NCI-H146 (cell line): ENCODE measurements around the gene SIX5.
"Not testable (repeated sequence)": the region's sequence is repeated elsewhere in the genome, so short reads cannot be mapped to it uniquely, and the experiment has no call there.

ENCODE experiments used
- DNase-seq: peaks from one replicate; lab custom pipeline; 2025; lab: John Stamatoyannopoulos, UW

Gene SIX5

DNA sequence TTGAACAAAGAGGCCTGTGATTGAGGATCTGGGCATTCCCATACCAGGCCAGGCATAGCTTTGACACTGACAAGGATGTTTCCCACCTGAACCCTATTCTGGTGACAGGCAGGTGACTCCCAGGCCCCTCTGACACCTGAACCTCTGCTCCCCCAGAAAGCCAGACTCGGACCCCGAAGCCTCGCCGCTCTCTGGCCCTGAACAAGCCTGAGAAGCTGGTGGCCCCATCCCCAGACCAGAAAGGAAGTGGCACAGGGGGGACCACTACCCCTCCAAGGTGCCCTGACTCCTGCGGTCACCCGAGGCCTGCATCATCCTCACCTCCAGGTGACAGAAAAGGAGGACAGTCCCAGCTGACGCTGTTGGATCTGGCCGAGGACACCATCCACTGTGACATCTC, 14.7 kb downstream of the SIX5 start:
- no peak for DNase-seq

DNA sequence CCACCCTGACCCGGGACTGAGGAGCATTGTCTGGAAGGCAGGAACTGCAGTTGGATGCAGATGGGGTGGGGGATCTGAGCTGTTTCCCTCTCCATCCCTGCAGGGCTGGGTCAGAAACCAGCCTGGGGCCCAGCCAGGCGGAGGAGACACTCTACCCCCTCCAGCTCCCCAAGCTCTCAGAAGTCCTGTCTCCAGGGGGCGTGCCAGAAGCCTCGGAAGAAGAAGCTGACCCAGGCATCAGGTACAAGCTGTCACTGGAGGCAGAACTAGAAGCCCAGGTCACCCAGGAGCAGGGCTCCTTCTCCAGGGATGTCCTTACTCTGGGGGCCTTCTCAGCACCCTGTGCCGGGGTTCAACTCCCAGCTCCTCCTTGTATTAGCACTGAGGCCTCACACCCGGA, 15.5 kb downstream of the SIX5 start:
- DNase-seq, result no peak

DNA sequence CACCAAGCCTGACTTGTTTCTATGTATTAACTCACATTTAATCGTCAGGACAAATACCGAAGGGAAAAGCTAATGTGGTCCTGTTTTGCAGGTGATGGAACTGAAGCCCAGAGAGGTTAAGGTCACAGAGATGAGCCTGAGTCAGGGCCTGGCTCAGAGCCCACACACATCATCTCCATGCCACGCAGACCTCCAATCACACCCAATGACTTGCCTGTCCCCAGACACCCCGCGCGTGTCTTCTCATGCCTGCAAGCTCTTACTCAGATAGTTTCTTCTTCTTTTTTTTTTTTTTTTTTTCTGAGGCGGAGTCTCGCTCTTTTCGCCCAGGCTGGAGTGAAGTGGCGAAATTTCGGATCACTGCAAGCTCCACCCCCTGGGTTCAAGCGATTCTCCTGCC, 16.4 kb downstream of the SIX5 start:
- no peak for DNase-seq

DNA sequence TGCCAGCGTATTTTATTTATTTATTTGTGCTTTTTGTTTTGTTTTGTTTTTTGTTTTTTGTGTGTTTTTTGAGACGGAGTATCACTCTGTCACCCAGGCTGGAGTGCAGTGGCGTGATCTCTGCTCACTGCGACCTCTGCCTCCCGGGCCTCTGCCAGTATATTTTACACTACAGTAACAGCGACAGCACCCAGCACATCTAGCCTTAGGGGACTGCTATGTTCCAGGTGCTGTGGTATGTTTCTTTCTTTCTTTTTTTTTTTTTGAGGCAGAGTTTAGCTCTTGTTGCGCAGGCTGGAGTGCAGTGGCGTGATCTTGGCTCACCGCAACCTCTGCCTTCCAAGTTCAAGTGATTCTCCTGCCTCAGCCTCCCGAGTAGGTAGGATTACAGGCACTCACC, 17.6 kb downstream of the SIX5 start:
- not testable (repeated sequence) for DNase-seq

DNA sequence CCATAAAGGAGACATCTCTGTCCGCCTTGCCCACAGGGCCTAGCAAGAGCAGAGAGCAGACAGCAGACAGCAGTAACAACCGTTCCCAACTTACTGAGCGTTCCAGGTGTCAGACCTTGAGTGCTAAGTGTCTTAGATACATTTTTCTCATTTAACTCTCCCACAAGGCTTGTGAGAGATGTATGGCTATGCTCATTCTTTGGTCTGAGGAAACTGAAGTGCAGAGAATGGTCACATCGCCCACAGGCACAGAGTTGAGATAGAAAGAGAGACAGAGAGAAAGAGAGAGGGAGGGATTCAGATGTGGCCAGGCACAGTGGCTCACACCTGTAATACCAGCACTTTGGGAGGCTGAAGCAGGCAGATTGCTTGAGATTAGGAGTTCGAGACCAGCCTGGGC, 21.5 kb downstream of the SIX5 start:
- DNase-seq, result no peak

DNA sequence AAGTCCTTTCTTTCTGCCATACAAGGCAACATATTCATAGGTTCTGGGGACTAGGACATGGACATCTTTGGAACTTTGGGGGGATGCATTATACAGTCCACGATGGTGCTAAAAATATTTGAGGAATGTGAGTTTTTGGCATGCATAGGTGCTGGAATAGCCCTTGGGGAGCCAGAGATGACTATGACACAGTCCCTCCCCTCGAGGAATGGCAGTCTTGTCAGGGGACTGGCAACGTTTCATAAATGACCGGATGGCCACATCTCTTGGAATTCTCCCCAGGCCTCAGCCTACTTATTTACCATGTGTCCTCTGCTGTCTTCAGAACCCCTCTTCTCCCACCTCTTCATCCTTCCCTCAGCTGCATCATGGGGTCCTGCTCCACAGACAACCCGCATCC, 22.2 kb downstream of the SIX5 start:
- no peak for DNase-seq

DNA sequence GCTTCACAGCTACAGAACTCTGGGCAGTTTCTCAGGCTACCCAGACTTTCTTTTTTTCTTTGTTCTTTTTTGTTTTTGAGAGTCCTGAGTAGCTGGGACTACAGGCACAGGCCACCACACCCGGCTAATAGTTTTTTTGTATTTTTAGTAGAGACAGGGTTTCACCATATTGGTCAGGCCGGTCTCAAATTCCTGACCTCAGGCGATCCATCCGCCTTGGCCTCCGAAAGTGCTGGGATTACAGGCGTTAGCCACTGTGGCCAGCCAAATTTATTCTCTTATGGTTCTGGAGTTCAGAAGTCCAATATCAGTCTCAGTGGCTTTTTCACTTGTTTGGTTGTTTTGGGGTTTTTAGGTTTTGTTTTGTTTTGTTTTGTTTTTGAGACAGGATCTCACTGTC, 23.4 kb downstream of the SIX5 start:
- DNase-seq, result no peak

DNA sequence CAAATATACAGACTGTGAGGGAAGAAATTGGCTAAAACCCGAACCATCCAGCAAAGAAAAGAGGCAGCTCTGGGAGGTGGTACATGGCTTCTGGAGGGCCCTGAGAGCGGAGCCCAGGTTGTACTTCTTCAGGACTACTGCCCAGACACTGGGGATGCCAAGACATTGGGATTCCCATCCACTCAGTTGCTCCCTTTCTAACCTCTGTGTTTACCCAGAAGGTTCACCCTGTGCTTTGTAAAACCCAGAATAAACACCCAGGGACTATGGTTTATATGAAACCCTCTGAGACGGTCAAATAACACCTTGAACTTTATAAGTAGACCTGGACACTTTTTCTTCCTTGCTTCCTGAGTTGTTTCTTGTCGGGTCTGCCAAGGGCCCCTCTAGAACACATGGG, 26.1 kb downstream of the SIX5 start:
- DNase-seq, result no peak

DNA sequence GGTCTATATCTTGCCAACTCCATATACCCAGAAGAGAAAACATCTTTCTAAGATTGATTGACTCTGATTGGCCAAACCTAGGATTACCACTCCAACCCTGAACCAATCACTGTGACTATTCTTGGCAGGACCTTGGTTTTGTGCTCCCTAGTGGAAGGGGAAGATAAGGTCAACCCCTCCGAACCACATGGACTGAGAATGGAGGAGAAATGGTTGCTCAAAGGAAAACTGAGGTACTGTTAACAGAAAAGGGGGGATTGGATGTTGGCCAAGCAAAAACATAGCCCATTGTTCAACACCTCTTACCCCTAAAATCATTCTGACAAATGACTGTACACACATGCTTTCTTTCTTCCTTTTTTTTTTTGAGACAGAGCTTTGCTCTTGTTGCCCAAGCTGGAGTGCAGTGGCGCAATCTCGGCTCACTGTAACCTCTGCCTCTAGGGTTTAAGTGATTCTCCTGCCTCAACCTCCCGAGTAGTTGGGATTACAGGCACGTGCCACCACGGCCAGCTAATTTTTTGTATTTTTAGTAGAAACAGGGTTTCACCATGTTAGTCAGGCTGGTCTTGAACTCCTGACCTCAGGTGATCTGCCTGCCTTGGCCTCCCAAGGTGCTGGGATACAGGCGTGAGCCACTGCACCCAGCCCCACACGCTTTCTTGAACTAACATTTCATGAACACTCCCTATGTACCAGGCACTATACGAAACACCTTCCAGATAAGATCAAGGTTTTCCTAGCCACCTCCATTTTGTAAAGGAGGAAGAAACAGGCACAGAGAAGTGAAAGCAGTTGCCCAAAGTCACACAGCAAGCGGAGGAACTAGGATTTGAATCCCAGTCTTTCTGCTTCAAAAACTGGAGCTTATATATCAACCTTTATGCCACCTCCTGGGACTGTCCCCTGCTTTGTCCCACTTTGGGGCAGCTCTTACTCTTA, 29.3 kb downstream of the SIX5 start:
- DNase-seq, result no peak

DNA sequence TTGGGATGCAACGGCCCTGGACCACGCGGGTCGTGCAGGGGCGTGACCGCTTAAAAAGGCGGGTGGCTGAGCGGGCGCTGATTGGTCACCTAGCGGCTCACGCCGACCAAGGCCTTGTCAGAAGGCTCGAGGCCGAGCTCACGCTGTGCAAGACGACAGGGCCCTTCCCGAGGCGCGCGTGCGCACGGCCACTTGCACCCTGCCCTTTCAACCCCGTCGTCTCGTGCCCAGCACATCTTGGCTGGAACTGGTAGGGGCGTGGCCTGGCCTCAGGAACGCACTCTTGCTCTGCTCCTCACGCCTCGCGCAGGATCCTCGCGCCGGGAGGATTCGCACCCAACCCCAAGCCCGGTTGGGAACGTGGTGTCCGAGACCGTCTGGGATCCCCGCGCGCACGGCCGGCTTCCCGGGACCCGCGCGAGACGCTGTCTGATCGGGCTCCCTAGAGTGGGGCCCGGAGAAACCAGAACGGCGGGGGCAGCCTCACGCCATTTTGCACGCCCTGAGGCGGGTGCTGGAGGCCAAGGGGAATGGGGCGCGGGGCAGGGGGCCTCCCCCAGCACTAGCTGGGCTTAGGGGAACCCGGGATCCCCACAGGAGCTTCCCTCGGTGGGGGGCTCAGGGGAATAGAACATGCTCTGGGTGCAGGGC, 35.8 kb downstream of the SIX5 start, which contains the start of gene MEIOSIN:
MEIOSIN (plus strand) TSS at position 280 of the 651 bp plus-strand sequence. CDS start 1,938 bp downstream, outside the sequence.
- DNase-seq, result no peak

DNA sequence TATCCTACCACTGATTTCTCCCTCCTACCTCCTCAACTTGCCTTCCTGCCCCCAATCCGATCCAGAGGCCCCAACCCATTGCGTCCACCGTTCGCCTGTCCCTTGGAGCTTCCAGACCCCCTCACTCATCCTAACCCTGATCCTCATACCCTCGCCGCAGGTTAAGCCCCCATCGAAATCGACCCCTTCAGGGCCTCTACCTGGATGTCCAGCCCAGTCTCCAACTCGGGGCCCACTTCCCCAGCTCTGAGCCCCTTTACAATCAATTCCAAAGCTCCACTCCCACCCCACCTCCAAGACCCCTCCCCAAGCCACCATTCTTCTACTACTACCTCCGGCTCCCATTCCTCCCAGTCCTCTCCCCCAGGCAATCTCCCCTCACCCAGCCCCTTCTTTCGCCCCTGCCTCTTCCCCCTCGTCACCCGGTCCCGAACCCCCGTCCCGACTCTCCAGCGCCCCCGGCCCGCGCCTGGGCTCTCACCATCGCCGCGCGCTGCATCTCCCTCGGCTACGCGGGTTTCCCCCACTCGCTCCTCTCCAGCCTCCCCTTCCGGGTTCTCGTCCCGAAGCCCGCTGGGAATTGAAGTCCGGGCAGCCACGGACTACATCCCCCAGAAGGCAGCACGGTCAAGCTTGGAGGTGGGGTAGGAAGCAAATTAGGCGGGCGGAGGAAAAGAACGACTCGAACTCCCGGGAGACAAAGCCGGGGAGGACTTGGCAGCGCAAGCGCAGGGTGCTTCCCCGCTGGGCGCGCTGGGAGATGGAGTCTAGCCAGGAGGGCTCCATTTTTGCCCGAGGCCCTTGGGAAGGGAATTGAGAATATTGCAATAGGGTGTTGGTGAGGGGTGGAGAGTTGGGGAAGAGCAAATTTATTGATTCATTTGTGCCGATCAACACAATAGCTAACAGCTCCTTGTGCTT, 38.4 kb downstream of the SIX5 start, which contains the start of gene FBXO46:
FBXO46 (minus strand) TSS at position 529 of the 921 bp plus-strand sequence. CDS start 17,401 bp downstream, outside the sequence.
- peak; percentile 100 for DNase-seq

DNA sequence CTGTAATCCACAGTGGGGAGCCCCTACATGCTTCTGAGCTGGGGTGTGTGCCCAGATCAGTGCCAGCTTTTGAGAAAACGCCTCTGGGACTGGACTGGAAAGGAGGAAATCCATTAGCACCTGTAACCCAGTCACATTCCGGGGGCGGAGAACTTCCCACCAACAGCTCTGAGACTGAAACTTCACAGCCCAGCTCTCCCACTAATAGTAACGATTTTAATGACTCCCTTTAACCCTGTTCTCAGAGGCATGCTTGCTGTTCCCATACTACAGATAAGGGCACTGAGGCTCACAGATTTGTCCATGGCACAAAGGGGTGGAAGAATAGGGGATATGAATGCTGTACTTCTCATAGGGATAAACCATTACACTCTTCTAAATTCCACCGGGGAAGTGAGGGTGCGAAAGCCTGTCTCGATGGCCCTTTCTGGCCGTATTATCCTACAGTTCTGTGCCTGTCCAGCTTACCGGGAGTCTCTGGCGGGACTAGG, 39.2 kb downstream of the SIX5 start:
- no peak for DNase-seq

DNA sequence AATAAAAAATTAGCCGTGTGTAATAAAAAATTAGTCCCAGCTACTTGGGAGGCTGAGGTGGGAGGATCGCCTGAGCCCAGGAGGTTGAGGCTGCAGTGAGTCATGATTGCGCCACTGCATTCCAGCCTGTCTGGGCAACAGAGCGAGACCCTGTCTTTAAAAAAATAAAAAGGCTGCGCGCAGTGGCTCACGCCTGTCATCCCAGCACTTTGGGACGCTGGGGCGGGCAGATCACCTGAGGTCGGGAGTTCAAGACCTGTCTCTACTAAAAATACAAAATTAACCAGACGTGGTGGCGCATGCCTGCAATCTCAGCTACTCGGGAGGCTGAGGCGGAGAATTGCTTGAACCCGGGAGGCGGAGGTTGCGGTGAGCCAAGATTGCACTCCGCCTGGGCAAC, 40.4 kb downstream of the SIX5 start:
- DNase-seq, result not testable (repeated sequence)

DNA sequence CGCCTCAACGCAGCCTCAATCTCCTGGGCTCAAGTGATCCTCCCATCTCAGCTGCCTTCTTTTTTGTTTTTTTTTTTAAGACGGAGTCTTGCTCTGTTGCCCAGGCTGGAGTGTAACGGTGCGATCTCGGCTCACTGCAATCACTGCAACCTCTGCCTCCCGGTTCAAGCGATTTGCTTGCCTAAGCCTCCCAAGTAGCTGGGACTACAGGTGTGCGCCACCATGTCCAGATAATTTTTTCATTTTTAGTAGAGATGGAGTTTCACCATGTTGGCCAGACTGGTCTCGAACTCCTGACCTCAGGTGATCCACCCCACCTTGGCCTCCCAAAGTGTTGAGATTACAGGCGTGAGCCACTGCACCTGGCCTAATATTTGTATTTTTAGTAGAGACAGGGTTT, 49.0 kb downstream of the SIX5 start:
- DNase-seq, result not testable (repeated sequence)

DNA sequence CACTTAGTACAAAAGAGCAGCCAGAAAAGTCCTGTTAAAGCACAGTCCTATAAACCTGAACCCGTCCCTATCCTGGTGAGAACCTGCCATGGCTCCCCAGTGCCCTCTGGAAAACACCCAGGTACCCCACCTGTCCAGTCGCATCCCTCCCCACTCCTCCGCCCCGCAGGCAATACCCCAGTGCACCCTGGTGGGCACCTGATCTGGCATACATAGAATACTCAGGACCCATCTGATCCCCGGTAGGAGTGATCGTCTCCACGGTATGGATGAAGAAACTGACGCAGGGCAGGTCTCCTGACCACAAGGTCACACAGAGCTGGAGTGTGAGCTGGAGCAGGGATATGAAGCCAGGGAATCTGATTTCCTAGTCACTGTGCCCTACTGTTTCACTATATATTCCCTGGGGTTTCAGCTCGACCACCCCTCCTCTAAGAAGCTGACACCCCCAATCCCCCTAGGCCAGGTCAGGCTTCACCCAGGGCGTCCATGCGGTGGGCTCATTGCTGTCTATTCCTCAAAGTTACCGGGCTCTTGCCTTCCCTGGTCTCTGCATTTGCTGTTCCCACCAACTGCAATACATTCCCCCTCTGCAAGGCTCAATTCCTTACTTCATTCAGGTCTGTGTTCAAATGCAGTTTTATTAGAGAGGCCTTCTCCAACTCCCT, 50.9 kb downstream of the SIX5 start:
- no peak for DNase-seq

DNA sequence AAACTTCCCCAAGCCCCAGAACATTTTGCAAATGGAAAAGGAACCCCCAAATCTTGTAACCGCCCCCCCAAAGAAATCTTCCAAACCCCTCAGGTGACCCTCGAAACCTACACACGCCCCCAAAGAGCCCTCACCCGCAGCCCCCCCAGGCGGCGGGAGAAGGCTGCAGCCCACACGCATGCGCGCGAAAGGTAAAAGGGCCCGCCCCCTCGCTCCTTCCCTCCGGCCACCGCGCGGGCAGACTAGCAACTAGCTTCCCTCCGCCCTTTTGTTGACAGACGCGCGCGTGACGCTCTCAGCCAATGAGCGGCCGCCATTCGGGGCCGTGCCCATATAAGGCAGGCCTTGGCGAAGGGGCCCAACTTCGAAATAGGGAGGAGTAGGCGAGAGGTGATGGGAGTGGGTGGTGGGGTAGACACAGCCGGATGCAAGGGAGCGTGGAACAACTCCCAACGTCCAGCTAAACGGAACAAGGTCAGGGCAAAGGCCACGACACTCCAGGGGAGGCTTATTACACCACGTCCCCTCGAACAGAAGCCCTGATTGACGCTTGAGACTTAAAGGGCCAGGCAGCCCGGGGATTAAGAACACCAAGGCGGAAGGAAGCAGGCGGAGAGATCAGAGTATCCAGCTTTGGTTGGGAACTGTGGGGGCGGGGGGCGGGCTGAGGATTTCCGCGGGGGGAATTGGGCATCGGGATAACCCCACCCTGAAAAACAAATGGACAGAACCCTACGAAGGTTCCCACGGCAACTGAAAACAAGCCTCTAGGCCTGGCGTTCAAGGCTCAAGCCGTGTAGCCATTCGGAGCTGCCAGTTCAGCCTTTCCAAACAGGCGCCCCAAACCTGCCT, 51.7 kb downstream of the SIX5 start:
- peak; percentile 100 for DNase-seq

DNA sequence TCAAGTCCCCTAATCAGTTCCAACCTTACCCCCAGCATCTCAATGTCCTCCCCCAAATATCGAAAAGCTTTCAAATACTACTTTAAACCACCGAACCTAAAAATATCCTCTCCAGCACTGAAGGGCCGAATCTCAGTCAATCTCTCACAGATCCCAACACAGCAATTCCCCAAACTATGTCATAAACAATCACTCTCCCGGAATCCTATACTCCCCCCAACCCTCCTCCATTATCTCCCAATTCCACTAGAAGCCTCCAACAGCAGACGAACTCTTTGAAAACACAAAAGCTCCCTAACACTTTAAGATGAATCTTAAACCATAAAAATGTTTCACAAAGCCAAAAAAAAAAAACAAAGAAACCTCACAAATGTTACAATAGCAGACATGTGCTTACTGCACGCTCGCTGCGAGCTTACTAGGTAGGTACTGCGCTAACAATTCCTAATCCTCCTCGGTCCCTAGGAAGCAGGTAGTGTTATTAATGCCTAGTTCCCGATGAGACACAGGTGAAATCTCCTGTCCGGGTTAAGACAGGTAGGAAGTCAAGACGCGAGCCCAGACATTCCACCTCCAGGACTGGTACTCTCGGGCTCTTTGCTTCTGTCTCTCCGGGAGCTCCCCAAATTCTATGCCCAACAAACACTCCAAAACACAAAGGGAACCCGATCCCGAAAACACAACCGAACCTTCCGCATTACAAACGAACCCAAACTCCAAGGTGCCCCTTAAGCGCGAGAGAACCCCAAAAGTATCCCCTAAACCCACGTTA, 52.5 kb downstream of the SIX5 start:
- DNase-seq, result peak; percentile 48

DNA sequence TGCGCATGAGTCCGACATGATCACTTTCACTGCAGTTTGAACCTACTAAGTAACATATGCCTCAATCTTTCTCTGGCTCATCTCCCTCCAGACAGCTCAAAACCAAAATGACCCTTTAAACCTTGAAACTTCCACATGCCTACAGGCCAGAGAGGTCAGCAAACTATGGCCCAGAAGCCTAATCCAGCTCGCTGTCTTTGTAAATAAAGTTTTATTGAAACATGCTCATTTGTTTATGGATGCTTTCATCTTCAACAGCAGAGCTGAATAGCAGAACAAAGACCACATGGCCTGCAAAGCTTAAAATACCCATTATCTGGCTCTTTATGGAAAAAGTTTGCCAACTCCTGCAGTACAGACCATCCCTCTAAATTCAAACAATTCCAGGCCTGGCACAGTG, 53.9 kb downstream of the SIX5 start:
- DNase-seq, result no peak
